Measurements from ENCODE around the gene DPEP1. TPM values are rescaled to one million over a fixed set of nuclear protein-coding genes. Genes with fewer than 3 reads are reported as not detected.
"Not testable (repeated sequence)": the region's sequence is repeated elsewhere in the genome, so short reads cannot be mapped to it uniquely, and the experiment has no call there.

The DPEP1 gene
- total and polyA plus RNA-seq, 4 donors = 0.14 to 0.83 (median 0.45) TPM

- no peak for TF ChIP-seq FOXA2 (IDR thresholded peaks at IDR 0.05)
- TF ChIP-seq REST (IDR thresholded peaks at IDR 0.05) = no peak
- no peak for TF ChIP-seq ZBTB33 (IDR thresholded peaks at IDR 0.05)
- TF ChIP-seq HNF4G (IDR thresholded peaks at IDR 0.05) = no peak
- TF ChIP-seq RAD21 (IDR thresholded peaks at IDR 0.05) = no peak
- TF ChIP-seq NR2F2 (IDR thresholded peaks at IDR 0.05) = no peak
- TF ChIP-seq FOXA1 (IDR thresholded peaks at IDR 0.05) = no peak
- TF ChIP-seq EGR1 (IDR thresholded peaks at IDR 0.05; ENCODE audit: low read depth in 2 of 2) = no peak
- no peak for TF ChIP-seq TAF1 (conservative IDR thresholded peaks at IDR 0.05)
- TF ChIP-seq RXRA (IDR thresholded peaks at IDR 0.05) = no peak
- no peaks in the 10 kb centered on the region for H3K36me3 ChIP-seq (ENCODE audit: control insufficient read depth in 4 of 4, insufficient read depth in 3 of 4, low read depth in 1 of 4, low read length in 3 of 4)
- no peak overlapping the region for H3K27ac ChIP-seq (ENCODE audit: low read depth in 1 of 2, low read length in 2 of 2)
- H3K9ac ChIP-seq (ENCODE audit: low read depth in 1 of 2, low read length in 2 of 2) = no peak overlapping the region
- H3K9me3 ChIP-seq (ENCODE audit: control insufficient read depth in 4 of 4, low read length in 3 of 4) = no peaks in the 10 kb centered on the region
- no peak for DNase-seq (ENCODE audit: low spot score)
- H3K27me3 ChIP-seq (ENCODE audit: control insufficient read depth in 4 of 4, insufficient read depth in 4 of 4, low read length in 3 of 4) = no peaks in the 10 kb centered on the region
- 87% methylated on average over 7 of the region's 7 CpGs for WGBS
- peaks cover 6 to 13% (median 6%) of the 10 kb centered on the region in 4 donors for H3K4me1 ChIP-seq (ENCODE audit: control insufficient read depth in 4 of 4, insufficient read depth in 4 of 4, low read length in 3 of 4)
- no peak overlapping the region for H3K4me3 ChIP-seq (ENCODE audit: low read depth in 1 of 3, low read length in 3 of 3)
These were observed 27.2 kb upstream of the DPEP1 start for GRCh38 chr16:89586218-89586617.

GRCh38 chr16:89586853-89587252 is 26.6 kb upstream of the DPEP1 start:
- Histone ChIP-seq H3K9me3 (ENCODE audit: control insufficient read depth in 4 of 4, low read length in 3 of 4) (no peaks in the 10 kb centered on the region), H3K9ac (ENCODE audit: low read depth in 1 of 2, low read length in 2 of 2) (no peak overlapping the region), H3K27ac (ENCODE audit: low read depth in 1 of 2, low read length in 2 of 2) (no peak overlapping the region), H3K4me1 (ENCODE audit: control insufficient read depth in 4 of 4, insufficient read depth in 4 of 4, low read length in 3 of 4) (peaks cover 2 to 10% (median 6%) of the 10 kb centered on the region in 4 donors), H3K4me3 (ENCODE audit: low read depth in 1 of 3, low read length in 3 of 3) (no peak overlapping the region), H3K27me3 (ENCODE audit: control insufficient read depth in 4 of 4, insufficient read depth in 4 of 4, low read length in 3 of 4) (no peaks in the 10 kb centered on the region), H3K36me3 (ENCODE audit: control insufficient read depth in 4 of 4, insufficient read depth in 3 of 4, low read depth in 1 of 4, low read length in 3 of 4) (no peaks in the 10 kb centered on the region)
- TF ChIP-seq ATF3 (IDR thresholded peaks at IDR 0.05) (no peak), NR2F2 (IDR thresholded peaks at IDR 0.05) (no peak), CTCF (IDR thresholded peaks at IDR 0.05; ENCODE audit: low read depth, low read length, missing input control) (no peak), FOXA2 (IDR thresholded peaks at IDR 0.05) (no peak), TAF1 (conservative IDR thresholded peaks at IDR 0.05) (no peak), MAX (IDR thresholded peaks at IDR 0.05) (no peak), HNF4G (IDR thresholded peaks at IDR 0.05) (no peak), EGR1 (IDR thresholded peaks at IDR 0.05; ENCODE audit: low read depth in 2 of 2) (no peak)
- no peak for DNase-seq (ENCODE audit: low spot score)
- WGBS = 75% methylated on average over 19 of the region's 25 CpGs

- H3K4me1 ChIP-seq (ENCODE audit: control insufficient read depth in 4 of 4, insufficient read depth in 4 of 4, low read length in 3 of 4); DNase-seq (ENCODE audit: low spot score); H3K4me3 ChIP-seq (ENCODE audit: low read depth in 1 of 3, low read length in 3 of 3); H3K9ac ChIP-seq (ENCODE audit: low read depth in 1 of 2, low read length in 2 of 2); H3K27me3 ChIP-seq (ENCODE audit: control insufficient read depth in 4 of 4, insufficient read depth in 4 of 4, low read length in 3 of 4); H3K27ac ChIP-seq (ENCODE audit: low read depth in 1 of 2, low read length in 2 of 2); H3K36me3 ChIP-seq (ENCODE audit: control insufficient read depth in 4 of 4, insufficient read depth in 3 of 4, low read depth in 1 of 4, low read length in 3 of 4); H3K9me3 ChIP-seq (ENCODE audit: control insufficient read depth in 4 of 4, low read length in 3 of 4): not testable (repeated sequence)
- 97% methylated on average over 28 of the region's 36 CpGs for WGBS
These were observed 25.8 kb upstream of the DPEP1 start for GRCh38 chr16:89587676-89588075.

All from liver (tissue), 9 donors.